Transverse colon (tissue), 4 donors: ENCODE data around the gene FXYD6.

Experiments
- EP300 ChIP-seq: sonication (generic); formaldehyde crosslinking; IDR thresholded peaks from one replicate; pipeline ENCODE4 v1.6.1; 2017; ENCODE audit warnings: antibody characterized with exemption, low read depth
- POLR2A ChIP-seq: fragments of 450-650 bp; IDR thresholded peaks from one replicate; pipeline ENCODE4 v1.6.1; 2016; ENCODE audit warnings: antibody characterized with exemption, mild to moderate bottlenecking, moderate library complexity
- POLR2AphosphoS5 ChIP-seq, 3 donors: sonication (generic); formaldehyde crosslinking; IDR thresholded peaks; one replicate each; pipeline ENCODE4 v1.6.1; 2016; ENCODE audit warnings: antibody characterized with exemption in 3 of 3
- TF ChIP-seq, protein P1 (sequence below), 5 experiments: fragments of 200-600 bp in 3 of 5; fragments of 450-650 bp in 2 of 5; sonication (generic) in 3 of 5; IDR thresholded peaks; 1 replicate in 2 of 5; 2 replicates in 3 of 5; pipeline ENCODE4 v1.5.1; 2016 to 2017; ENCODE audit warnings: antibody characterized with exemption in 5 of 5, inconsistent platforms in 3 of 5, mild to moderate bottlenecking in 2 of 5, moderate library complexity in 1 of 5

DNA sequence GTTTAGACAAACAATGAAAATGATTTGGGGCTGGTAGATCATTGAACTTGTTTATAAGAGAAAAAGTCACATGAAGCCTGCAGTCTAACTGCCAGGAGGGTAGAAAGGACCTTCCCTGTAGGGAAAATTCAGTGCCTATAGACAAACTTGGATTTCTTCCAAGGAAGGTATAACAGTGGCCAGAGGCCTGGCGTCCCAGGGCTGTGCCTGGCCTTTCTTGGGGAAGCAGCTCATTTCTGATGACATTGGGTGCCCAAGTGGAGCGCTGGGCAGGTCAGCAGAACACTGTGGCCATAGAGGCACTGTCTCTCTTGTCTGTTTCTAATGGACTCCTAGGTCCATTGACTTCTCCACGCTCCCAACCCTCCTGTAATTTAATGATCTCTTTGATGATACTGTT is 6.6 kb upstream of the FXYD6 start:
- TF ChIP-seq, protein P1, sequence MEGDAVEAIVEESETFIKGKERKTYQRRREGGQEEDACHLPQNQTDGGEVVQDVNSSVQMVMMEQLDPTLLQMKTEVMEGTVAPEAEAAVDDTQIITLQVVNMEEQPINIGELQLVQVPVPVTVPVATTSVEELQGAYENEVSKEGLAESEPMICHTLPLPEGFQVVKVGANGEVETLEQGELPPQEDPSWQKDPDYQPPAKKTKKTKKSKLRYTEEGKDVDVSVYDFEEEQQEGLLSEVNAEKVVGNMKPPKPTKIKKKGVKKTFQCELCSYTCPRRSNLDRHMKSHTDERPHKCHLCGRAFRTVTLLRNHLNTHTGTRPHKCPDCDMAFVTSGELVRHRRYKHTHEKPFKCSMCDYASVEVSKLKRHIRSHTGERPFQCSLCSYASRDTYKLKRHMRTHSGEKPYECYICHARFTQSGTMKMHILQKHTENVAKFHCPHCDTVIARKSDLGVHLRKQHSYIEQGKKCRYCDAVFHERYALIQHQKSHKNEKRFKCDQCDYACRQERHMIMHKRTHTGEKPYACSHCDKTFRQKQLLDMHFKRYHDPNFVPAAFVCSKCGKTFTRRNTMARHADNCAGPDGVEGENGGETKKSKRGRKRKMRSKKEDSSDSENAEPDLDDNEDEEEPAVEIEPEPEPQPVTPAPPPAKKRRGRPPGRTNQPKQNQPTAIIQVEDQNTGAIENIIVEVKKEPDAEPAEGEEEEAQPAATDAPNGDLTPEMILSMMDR (IDR thresholded peaks at IDR 0.05) = no peak
- TF ChIP-seq POLR2A (no peak), POLR2AphosphoS5 (IDR thresholded peaks at IDR 0.05) (no peak), EP300 (no peak)
